GM21723 (cell line): Measurements from ENCODE around the gene MAIP1.
"Not testable (repeated sequence)": the region's sequence is repeated elsewhere in the genome, so short reads cannot be mapped to it uniquely, and the experiment has no call there.

ENCODE experiments used
- ATAC-seq: cut with Tn5 transposase; IDR thresholded peaks from one replicate; pipeline ENCODE4 v1.9.1; 2021; ENCODE audit warnings: mild to moderate bottlenecking, moderate library complexity; ENCODE audit not compliant: unreplicated experiment

Gene MAIP1

GRCh38 chr2:199955339-199956061, at the start of gene MAIP1, which contains the start of gene TYW5:
Gene MAIP1, plus strand, starts transcription at chr2:199955582. Its CDS starts 217 bp downstream, at chr2:199955799.
Gene TYW5, minus strand, starts transcription at chr2:199955491. Its CDS starts 21 bp downstream, at chr2:199955470.
- peak; percentile 89 for ATAC-seq

GRCh38 chr2:199907008-199907714, 48.2 kb upstream of the MAIP1 start:
- ATAC-seq: no peak

GRCh38 chr2:199910338-199911051, 44.9 kb upstream of the MAIP1 start:
- peak; percentile 2 for ATAC-seq

- peak; percentile 92 for ATAC-seq
Observed at GRCh38 chr2:199911052-199911876, 44.1 kb upstream of the MAIP1 start, which contains the start of gene C2orf69. Gene C2orf69, plus strand, starts transcription at chr2:199911293. Its CDS starts 146 bp downstream, at chr2:199911439.

- no peak for ATAC-seq
Observed at GRCh38 chr2:199911877-199912161, 43.6 kb upstream of the MAIP1 start.

- not testable (repeated sequence) for ATAC-seq
Observed at GRCh38 chr2:199912553-199913114, 42.7 kb upstream of the MAIP1 start.

GRCh38 chr2:199914372-199914958, 40.9 kb upstream of the MAIP1 start:
- no peak for ATAC-seq

- ATAC-seq: no peak
Observed at GRCh38 chr2:199916980-199917379, 38.4 kb upstream of the MAIP1 start.

- no peak for ATAC-seq
Observed at GRCh38 chr2:199922856-199923255, 32.5 kb upstream of the MAIP1 start.

GRCh38 chr2:199923924-199924323, 31.5 kb upstream of the MAIP1 start:
- ATAC-seq: no peak

GRCh38 chr2:199926806-199927205, 28.6 kb upstream of the MAIP1 start:
- ATAC-seq: no peak

GRCh38 chr2:199928226-199928625, 27.2 kb upstream of the MAIP1 start:
- no peak for ATAC-seq

- ATAC-seq: no peak
Observed at GRCh38 chr2:199928626-199929025, 26.8 kb upstream of the MAIP1 start.

GRCh38 chr2:199929262-199929661, 26.1 kb upstream of the MAIP1 start:
- no peak for ATAC-seq

GRCh38 chr2:199932312-199932855, 23.0 kb upstream of the MAIP1 start:
- ATAC-seq: no peak

GRCh38 chr2:199933466-199933865, 21.9 kb upstream of the MAIP1 start:
- ATAC-seq: no peak

- ATAC-seq: no peak
Observed at GRCh38 chr2:199936554-199936953, 18.8 kb upstream of the MAIP1 start.

- no peak for ATAC-seq
Observed at GRCh38 chr2:199940373-199940772, 15.0 kb upstream of the MAIP1 start.

GRCh38 chr2:199943373-199943772, 12.0 kb upstream of the MAIP1 start:
- no peak for ATAC-seq

GRCh38 chr2:199946196-199946595, 9.2 kb upstream of the MAIP1 start:
- ATAC-seq: no peak
